Measurements from ENCODE around the gene DNAJB6.

DNA sequence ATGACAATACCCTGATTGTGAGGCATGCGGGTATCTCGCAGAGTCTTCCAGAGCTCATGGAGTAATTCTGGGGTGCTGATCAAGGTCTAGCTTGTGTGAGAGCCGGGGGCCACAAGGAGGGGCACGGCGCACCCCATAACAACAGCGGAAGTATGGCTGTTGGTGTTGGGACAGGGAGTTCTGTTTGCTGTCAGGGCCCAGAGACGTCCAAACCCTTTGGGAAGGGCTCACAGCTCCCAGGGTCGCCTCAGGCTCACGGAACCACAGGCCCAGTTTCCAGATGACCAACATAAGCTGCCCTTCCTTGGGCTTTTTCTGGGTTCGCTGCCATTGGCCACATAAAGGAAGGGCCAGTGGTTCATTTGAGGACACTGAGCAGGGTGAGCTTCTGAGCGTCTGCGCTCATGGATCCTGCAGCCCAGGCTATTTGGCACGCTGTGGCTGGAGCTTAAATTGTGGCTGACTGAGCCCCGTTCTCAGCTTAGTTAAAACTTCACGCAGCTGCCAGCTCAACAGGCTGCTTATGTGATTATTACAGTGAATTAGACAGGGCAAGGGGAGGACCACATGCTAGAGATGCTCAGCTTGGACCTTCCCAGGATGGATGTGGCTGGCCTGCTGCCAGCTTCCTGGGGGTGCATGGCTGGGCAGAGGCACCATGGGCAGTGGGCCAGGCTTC lies 92.3 kb downstream of the DNAJB6 start:
- TF ChIP-seq EZH2 (IDR thresholded peaks at IDR 0.05) (no peak), EZH2phosphoT487 (IDR thresholded peaks at IDR 0.05) (no peak)
- TF ChIP-seq, protein P1, sequence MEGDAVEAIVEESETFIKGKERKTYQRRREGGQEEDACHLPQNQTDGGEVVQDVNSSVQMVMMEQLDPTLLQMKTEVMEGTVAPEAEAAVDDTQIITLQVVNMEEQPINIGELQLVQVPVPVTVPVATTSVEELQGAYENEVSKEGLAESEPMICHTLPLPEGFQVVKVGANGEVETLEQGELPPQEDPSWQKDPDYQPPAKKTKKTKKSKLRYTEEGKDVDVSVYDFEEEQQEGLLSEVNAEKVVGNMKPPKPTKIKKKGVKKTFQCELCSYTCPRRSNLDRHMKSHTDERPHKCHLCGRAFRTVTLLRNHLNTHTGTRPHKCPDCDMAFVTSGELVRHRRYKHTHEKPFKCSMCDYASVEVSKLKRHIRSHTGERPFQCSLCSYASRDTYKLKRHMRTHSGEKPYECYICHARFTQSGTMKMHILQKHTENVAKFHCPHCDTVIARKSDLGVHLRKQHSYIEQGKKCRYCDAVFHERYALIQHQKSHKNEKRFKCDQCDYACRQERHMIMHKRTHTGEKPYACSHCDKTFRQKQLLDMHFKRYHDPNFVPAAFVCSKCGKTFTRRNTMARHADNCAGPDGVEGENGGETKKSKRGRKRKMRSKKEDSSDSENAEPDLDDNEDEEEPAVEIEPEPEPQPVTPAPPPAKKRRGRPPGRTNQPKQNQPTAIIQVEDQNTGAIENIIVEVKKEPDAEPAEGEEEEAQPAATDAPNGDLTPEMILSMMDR (IDR thresholded peaks at IDR 0.05) = no peak

All from neural progenitor cell (in vitro differentiated cells).